ENCODE measurements around the gene KCNT1.

GRCh38 chr9:135671591-135672041 lies 30.4 kb upstream of the KCNT1 start:
- TF ChIP-seq TAF1 (IDR thresholded peaks at IDR 0.05; ENCODE audit: borderline replicate concordance, insufficient read depth, low read length) (no peak), POLR2AphosphoS5 (IDR thresholded peaks at IDR 0.05; ENCODE audit: low read depth, low read length) (no peak), REST (IDR thresholded peaks at IDR 0.05; ENCODE audit: insufficient read depth in 1 of 2, low read depth in 2 of 2, low read length in 2 of 2) (no peak), SIN3A (IDR thresholded peaks at IDR 0.05; ENCODE audit: borderline replicate concordance, insufficient read depth, low read length) (no peak), FOXP2 (optimal IDR thresholded peaks at IDR 0.05; ENCODE audit: borderline replicate concordance, extremely low read depth, extremely low read length, insufficient read depth) (no peak)

Data from PFSK-1 (cell line).